Right lobe of liver (tissue), 4 donors: ENCODE data around the gene ATP7B.

ENCODE experiments used
- POLR2A ChIP-seq: fragments of 450-650 bp; IDR thresholded peaks from one replicate; pipeline ENCODE4 v1.6.1; 2017; ENCODE audit warnings: antibody characterized with exemption, mild to moderate bottlenecking
- TF ChIP-seq, protein P1 (sequence below), 4 donors: fragments of 200-600 bp in 3 of 4; fragments of 450-650 bp in 1 of 4; IDR thresholded peaks; one replicate each; pipeline versions ENCODE4 v1.5.1 to v1.8.0; 2016 to 2022; ENCODE audit warnings: antibody characterized with exemption in 4 of 4, mild to moderate bottlenecking in 2 of 4
- donor health status: DM: no; HTN: no; CAD: no.
- donor health status: DM: no; HTN: no; CAD: no.
- donor health status: DM: no; HTN: yes; CAD: no.

DNA sequence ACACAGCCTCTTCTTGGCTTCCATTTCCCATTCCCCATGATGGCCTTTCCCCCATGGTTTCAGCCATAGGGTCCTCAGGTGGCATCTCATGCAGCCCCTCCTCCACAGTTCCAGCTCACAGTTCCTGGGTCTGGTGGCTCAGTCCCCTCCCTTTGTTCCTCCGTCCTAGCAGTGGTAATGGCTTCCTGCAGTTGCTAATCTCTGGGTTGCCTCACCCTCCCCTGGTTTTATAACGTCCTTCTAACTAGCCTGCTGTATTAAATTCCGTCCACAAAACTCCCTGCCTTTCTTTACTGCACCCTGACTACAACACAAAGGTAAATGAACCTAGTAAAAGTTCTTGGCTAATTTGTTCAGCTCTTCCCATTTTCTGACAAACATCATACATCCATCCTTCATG, 118.6 kb downstream of the ATP7B start:
- TF ChIP-seq, protein P1, sequence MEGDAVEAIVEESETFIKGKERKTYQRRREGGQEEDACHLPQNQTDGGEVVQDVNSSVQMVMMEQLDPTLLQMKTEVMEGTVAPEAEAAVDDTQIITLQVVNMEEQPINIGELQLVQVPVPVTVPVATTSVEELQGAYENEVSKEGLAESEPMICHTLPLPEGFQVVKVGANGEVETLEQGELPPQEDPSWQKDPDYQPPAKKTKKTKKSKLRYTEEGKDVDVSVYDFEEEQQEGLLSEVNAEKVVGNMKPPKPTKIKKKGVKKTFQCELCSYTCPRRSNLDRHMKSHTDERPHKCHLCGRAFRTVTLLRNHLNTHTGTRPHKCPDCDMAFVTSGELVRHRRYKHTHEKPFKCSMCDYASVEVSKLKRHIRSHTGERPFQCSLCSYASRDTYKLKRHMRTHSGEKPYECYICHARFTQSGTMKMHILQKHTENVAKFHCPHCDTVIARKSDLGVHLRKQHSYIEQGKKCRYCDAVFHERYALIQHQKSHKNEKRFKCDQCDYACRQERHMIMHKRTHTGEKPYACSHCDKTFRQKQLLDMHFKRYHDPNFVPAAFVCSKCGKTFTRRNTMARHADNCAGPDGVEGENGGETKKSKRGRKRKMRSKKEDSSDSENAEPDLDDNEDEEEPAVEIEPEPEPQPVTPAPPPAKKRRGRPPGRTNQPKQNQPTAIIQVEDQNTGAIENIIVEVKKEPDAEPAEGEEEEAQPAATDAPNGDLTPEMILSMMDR (IDR thresholded peaks at IDR 0.05): no peak
- no peak for TF ChIP-seq POLR2A
